ENCODE measurements around the gene NRL. TPM values are rescaled to one million over a fixed set of nuclear protein-coding genes. Genes with fewer than 3 reads are reported as not detected.

The NRL gene
- total and polyA plus RNA-seq, 2 donors from 2014 or later, result 4.9 to 5.5 TPM

- Histone ChIP-seq H3K4me1 (ENCODE audit: control insufficient read depth in 2 of 3, insufficient read depth in 2 of 3, low read depth in 1 of 3, low read length in 3 of 3) (peaks cover 0 to 27% (median 4%) of the 10 kb centered on the region in 3 donors), H3K9ac (ENCODE audit: low read length in 3 of 3) (peak overlapping the region in 2 of 3 donors; percentile 5 to 97), H3K9me3 (ENCODE audit: control insufficient read depth in 2 of 3, insufficient read depth in 1 of 3, low read length in 3 of 3) (no peaks in the 10 kb centered on the region), H3K27ac (ENCODE audit: low read depth in 2 of 2, low read length in 2 of 2) (peak overlapping the region; percentile 92 to 95), H3K27me3 (ENCODE audit: control insufficient read depth, insufficient read depth, low read length) (no peaks in the 10 kb centered on the region), H3K4me3 (ENCODE audit: low read length in 3 of 3) (peak overlapping the region; percentile 51 to 82 (median 71)), H3K36me3 (ENCODE audit: control insufficient read depth in 2 of 3, insufficient read depth in 3 of 3, low read length in 3 of 3) (peaks cover 0 to 22% (median 5%) of the 10 kb centered on the region in 3 donors)
- intact Hi-C loops (cut with DNase I), result no loop called here
- no peak for TF ChIP-seq CTCF (IDR thresholded peaks at IDR 0.05; ENCODE audit: borderline replicate concordance, extremely low read depth, insufficient read depth)
- DNase-seq (peak; percentile 79 to 89 (median 82)), FAIRE-seq (no peak)
These were observed 19.3 kb downstream of the NRL start for GRCh38 chr14:24095271-24096068.

DNA sequence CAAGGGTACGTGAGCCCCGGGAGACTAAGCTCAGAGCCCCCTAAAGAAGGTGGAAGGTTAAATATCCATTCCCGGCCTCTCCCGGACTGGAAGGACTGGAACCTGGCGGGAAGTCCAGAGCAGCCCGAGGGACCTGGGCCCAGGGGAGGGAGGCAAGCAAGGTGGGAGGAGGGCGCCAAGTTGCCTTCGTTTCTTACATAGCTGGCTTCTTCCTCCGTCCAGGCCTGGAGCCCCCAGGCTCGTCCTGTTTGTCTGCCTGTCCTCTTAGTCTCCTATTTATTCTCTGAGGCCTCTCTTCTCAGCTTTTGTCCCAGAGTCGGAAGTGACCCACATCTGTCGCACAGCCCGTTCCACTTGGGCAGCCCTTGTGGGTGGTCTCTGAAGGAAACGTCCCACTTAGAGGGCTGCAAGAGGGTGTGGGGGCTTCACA, 19.9 kb downstream of the NRL start:
- Histone ChIP-seq H3K9me3 (ENCODE audit: control insufficient read depth in 2 of 3, insufficient read depth in 1 of 3, low read length in 3 of 3) (no peaks in the 10 kb centered on the region), H3K36me3 (ENCODE audit: control insufficient read depth in 2 of 3, insufficient read depth in 3 of 3, low read length in 3 of 3) (peaks cover 0 to 22% (median 5%) of the 10 kb centered on the region in 3 donors), H3K9ac (ENCODE audit: low read length in 3 of 3) (peak overlapping the region; percentile 33 to 97 (median 81)), H3K27me3 (ENCODE audit: control insufficient read depth, insufficient read depth, low read length) (no peaks in the 10 kb centered on the region), H3K4me3 (ENCODE audit: low read length in 3 of 3) (peak overlapping the region; percentile 51 to 82 (median 71)), H3K27ac (ENCODE audit: low read depth in 2 of 2, low read length in 2 of 2) (peak overlapping the region; percentile 92 to 95), H3K4me1 (ENCODE audit: control insufficient read depth in 2 of 3, insufficient read depth in 2 of 3, low read depth in 1 of 3, low read length in 3 of 3) (peaks cover 0 to 27% (median 4%) of the 10 kb centered on the region in 3 donors)
- FAIRE-seq, result no peak
- DNase-seq, result peak; percentile 54 to 80 (median 66)
- TF ChIP-seq CTCF (IDR thresholded peaks at IDR 0.05; ENCODE audit: borderline replicate concordance, extremely low read depth, insufficient read depth), result no peak
- intact Hi-C loops (cut with DNase I), result no loop called here

- intact Hi-C loops (cut with DNase I), result no loop called here
- peak within 1 kb of the TSS; percentile 92 to 95 for H3K27ac ChIP-seq (ENCODE audit: low read depth in 2 of 2, low read length in 2 of 2)
- FAIRE-seq, result no peak
These were observed 20.6 kb downstream of the NRL start, which contains the start of gene PCK2 for GRCh38 chr14:24093901-24094840. Gene PCK2 (plus strand): TSS chr14:24094311. CDS start chr14:24094406, 95 bp downstream.

More at GRCh38 chr14:24093901-24094840, 20.6 kb downstream of the NRL start, which contains the start of gene PCK2:
- Histone ChIP-seq H3K9me3 (ENCODE audit: control insufficient read depth in 2 of 3, insufficient read depth in 1 of 3, low read length in 3 of 3) (no peaks in the 10 kb centered on the region), H3K36me3 (ENCODE audit: control insufficient read depth in 2 of 3, insufficient read depth in 3 of 3, low read length in 3 of 3) (peaks cover 0 to 21% (median 2%) of the 10 kb centered on the region in 3 donors), H3K9ac (ENCODE audit: low read length in 3 of 3) (peak within 1 kb of the TSS; percentile 33 to 97 (median 81)), H3K27me3 (ENCODE audit: control insufficient read depth, insufficient read depth, low read length) (no peaks in the 10 kb centered on the region), H3K4me3 (ENCODE audit: low read length in 3 of 3) (peak within 1 kb of the TSS; percentile 51 to 82 (median 71)), H3K4me1 (ENCODE audit: control insufficient read depth in 2 of 3, insufficient read depth in 2 of 3, low read depth in 1 of 3, low read length in 3 of 3) (peaks cover 0 to 27% (median 4%) of the 10 kb centered on the region in 3 donors)
- no peak for TF ChIP-seq CTCF (IDR thresholded peaks at IDR 0.05; ENCODE audit: borderline replicate concordance, extremely low read depth, insufficient read depth)
- DNase-seq, result peak; percentile 93 to 98 (median 95)
